Raji (cell line): ENCODE measurements around the gene LMOD3.

Experiments
- POLR2A ChIP-seq: IDR thresholded peaks from 2 replicates; pipeline ENCODE4 v1.6.1; 2011; ENCODE audit warnings: low read depth, low read length, control low read depth; ENCODE audit not compliant: insufficient read depth

The LMOD3 gene

DNA sequence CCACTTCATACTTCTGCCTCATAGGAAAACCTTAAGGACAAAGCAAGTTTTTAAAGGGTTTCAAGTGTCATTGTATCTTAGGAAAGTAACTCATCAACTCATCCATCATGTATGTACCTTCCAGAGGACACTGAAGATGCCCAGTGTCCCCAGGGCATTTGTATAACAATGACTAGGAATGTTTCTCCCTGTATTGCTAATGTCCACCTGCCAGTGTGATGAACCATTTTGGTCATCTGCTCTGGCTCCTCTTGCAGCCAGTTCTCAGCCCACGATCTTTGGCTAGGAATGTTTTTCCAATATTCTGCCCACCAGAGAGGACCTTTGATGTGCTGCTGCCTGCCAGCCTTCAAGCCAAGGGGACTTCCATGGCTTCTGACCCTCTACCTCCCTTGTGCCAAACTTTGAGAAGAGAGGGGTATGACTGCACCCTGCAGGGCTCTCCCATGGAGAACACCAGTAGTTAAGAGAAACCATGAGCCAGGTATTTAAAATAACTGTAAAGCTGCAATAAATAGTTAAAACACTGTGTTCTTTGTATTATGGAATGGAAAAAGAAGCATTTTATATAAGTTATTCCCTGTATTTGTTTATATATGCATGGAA is 11.4 kb downstream of the LMOD3 start:
- no peak for TF ChIP-seq POLR2A

GRCh38 chr3:69108811-69109210 is 13.6 kb downstream of the LMOD3 start:
- TF ChIP-seq POLR2A, result no peak

DNA sequence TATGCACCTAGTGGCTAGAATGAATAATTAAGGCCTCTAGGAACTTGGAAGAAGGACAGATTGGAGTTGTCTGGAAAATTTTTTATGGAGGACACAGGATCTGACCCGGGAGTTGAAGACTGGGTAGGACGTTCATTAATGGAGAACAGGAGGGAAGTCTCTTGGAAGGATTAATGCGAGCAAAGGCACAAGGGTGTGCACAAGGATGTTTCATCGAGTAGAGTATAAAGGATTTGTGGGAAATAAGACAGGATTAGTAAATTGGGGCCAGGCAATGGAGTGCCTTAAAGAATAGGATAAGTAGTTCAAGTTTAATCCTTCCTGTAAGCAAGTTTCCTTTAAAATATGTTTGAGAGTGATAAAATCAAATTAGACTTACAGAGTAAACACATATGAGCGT is 14.6 kb downstream of the LMOD3 start:
- TF ChIP-seq POLR2A, result no peak

DNA sequence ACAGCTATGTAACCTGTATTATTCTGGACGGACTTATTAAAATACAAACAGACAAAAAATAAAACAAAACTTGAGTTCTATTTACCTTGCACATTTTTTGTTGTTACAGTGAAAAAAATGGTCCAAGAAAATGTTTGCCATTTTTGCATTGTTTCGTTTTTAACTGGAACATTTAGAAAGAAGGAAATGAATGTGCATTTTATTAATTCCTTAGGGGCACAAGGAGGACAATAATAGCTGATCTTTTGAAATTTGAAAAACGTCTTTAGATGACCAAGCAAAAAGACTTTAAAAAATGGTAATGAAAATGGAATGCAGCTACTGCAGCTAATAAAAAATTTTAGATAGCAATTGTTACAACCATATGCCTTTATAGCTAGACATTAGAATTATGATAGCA is 17.1 kb downstream of the LMOD3 start:
- TF ChIP-seq POLR2A, result no peak

GRCh38 chr3:69104586-69104985 is 17.8 kb downstream of the LMOD3 start:
- no peak for TF ChIP-seq POLR2A

DNA sequence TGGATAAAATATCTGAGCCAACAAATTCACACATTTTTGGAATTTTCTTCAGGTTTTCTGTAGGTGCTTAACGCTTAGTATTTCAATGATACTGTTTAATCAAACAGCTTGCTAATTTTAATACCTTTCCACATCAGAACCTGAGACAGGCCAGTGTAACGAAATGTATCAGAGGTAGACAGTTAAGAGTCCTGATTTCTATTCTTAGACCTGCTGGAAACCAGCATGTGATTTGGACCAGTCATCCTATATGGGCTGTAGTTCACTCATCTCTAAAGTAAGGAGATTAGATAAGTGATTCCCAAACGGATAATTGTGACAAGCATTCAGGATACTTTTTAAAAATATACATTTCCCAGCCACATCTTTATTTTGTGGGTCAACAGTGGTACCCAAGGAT is 19.3 kb downstream of the LMOD3 start:
- no peak for TF ChIP-seq POLR2A

DNA sequence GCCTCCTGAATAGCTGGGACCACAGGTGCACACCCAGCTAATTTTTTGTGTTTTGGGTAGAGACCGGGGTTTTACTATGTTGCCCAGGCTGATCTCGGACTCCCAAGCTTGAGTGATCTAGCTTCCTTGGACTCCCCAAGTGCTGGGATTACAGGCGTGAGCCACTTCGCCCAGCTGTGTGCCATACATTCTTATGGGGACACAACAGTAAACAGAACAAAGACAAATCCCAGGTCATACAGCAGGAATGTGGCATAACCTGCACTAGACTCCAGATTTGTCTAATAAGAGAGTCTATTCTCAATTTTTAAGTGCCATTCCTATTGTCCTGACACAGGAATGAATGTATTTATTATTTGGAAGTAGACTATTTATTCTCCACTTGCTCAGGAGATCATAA is 20.0 kb downstream of the LMOD3 start:
- no peak for TF ChIP-seq POLR2A

GRCh38 chr3:69099576-69099975 is 22.8 kb downstream of the LMOD3 start:
- TF ChIP-seq POLR2A, result no peak

- TF ChIP-seq POLR2A, result no peak
Observed at GRCh38 chr3:69097407-69098086, 24.8 kb downstream of the LMOD3 start.

DNA sequence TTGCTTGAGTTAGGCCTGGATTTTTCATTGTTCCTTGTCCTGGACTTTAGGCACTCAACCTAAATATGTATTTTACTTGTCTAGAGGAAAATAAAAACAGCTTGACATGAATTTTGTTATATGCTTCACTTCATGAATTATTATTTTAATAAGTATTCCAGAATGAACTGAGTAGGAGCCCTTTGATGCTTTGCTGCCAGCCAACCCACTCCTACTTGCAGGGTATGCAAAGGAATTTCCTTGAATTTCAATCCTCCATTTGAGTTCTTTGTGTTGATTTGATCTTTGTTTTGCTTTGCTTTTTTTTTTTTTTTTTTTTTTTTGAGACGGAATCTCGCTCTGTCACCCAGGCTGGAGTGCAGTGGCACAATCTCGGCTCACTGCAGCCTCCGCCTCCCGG is 26.1 kb downstream of the LMOD3 start:
- TF ChIP-seq POLR2A, result no peak

GRCh38 chr3:69095636-69096035 is 26.8 kb downstream of the LMOD3 start:
- TF ChIP-seq POLR2A, result no peak

DNA sequence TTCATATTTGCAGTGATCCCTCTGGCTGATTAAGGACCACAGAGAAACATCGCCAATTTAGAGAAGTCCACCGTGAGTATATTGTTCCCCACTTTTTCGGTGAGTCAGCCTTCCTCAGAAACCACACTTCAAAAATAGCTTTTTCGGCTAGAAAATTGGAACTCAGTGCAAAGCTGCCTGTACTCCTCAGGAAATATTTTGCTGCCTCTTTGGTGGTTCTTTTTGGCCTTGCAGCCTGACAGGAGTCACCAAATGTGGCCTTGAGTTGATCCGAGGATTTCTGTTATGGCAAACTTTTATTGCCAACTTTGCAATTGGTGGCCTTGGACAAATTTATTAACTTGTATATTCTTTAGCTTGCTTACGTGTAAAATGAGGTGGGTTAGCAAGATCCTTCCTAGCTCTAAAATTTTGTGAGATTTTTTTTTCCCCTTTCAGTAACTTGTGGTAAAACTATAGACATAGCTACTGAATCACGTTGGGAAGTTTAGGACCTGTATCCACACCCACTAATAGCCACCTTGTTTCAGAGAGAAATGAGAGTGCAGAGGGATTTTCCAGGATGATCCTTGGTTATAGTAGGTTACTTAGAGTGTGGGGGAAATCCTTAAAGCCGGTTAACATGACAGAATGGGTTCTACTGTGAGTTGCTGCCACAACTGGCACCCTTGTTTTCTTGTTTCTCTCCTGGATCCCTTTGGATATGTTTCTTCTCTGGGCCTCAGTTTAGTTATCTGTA is 27.8 kb downstream of the LMOD3 start:
- no peak for TF ChIP-seq POLR2A

- no peak for TF ChIP-seq POLR2A
Observed at GRCh38 chr3:69092030-69092516, 30.3 kb downstream of the LMOD3 start.

GRCh38 chr3:69091389-69092029 is 30.9 kb downstream of the LMOD3 start:
- no peak for TF ChIP-seq POLR2A

GRCh38 chr3:69090021-69090420 is 32.4 kb downstream of the LMOD3 start:
- no peak for TF ChIP-seq POLR2A

DNA sequence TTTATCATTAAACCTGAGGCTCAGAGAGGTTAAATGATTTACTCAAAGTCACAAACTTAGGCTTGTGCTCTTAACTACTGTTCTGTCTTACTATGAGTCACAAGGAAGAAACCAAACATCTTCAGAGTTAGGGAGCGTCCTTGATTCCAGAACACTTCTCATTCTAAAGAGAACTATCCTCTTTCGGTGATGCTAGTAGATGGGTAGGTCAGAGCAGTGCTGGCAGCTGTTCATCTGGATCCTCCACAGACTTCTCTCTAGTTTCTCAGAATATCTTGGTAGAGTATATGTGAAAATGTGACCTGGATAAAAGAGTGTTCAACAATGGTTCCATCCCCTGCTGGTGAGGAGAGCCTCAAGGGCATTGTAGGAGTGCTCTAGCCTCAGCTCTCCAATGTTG is 34.3 kb downstream of the LMOD3 start:
- TF ChIP-seq POLR2A, result no peak

DNA sequence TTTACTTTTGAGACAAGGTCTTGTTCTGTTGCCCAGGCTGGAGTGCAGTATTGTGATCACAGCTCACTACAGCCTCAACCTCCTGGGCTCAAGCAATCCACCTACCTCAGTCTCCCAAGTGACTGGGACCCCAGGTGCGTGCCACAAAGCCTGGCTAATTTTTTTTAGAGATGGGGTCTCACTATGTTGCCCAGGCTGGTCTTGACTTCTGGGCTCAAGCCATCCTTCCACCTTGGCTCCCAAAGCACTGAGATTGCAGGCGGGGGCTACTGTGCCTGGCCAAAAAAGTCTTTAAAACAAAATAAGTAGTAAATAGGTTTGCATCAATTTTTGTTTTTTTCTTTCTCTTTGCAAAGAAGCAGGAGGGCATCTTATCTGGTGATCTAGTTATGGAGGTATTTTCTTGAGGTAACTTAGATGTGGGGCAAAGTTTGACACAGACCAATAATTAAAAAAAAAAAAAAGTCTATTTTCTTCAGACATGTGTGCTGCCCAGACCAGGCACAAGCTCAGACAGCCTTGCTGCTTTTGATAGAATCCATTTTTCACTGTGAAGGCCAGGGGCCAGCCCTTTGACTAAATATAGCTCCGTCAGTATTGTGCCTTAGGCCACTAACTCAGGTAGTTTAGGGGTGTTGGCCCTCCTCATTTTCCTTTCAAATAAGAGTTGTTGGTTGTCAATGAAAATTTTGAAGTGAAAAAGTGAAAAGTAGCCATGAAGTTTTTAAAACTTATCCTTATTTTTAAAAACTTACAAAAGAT is 35.2 kb downstream of the LMOD3 start:
- no peak for TF ChIP-seq POLR2A
